Gastroesophageal sphincter (tissue), 3 donors: ENCODE data around the gene CTNNA3.

Source experiments
- CTCF ChIP-seq, 4 experiments: fragments of 200-600 bp in 2 of 4; fragments of 450-650 bp in 2 of 4; sonication (generic) in 1 of 4; IDR thresholded peaks; one replicate each; pipeline ENCODE4 v1.5.1; 2017 to 2019; ENCODE audit warnings: antibody characterized with exemption in 4 of 4, mild to moderate bottlenecking in 2 of 4, moderate library complexity in 2 of 4
- POLR2AphosphoS5 ChIP-seq: sonication (generic); formaldehyde crosslinking; IDR thresholded peaks from one replicate; pipeline ENCODE4 v1.6.1; 2017; ENCODE audit warnings: antibody characterized with exemption

GRCh38 chr10:66381045-66381444 lies 1315.0 kb downstream of the CTNNA3 start:
- TF ChIP-seq CTCF (IDR thresholded peaks at IDR 0.05), result no peak
- no peak for TF ChIP-seq POLR2AphosphoS5
